Hippocampal formation (tissue), 2 donors: ENCODE data around the gene BPIFB2.

Experiments used
- DNase-seq, 2 donors: peaks; one replicate each; lab custom pipeline; 2025; lab: John Stamatoyannopoulos, UW

The BPIFB2 gene

GRCh38 chr20:33005908-33006775 lies 1.4 kb upstream of the BPIFB2 start:
- DNase-seq: no peak

- no peak for DNase-seq
These were observed 628 bp upstream of the BPIFB2 start for GRCh38 chr20:33006776-33007375.

GRCh38 chr20:33008336-33009213 lies 1.1 kb downstream of the BPIFB2 start:
- DNase-seq: no peak

- no peak for DNase-seq
These were observed 2.0 kb downstream of the BPIFB2 start for GRCh38 chr20:33009214-33010132.

GRCh38 chr20:33010133-33010504 lies 2.6 kb downstream of the BPIFB2 start:
- DNase-seq: no peak

- no peak for DNase-seq
These were observed 3.4 kb downstream of the BPIFB2 start for GRCh38 chr20:33010674-33011449.

GRCh38 chr20:33012327-33013189 lies 5.1 kb downstream of the BPIFB2 start:
- DNase-seq: no peak

- no peak for DNase-seq
These were observed 6.3 kb downstream of the BPIFB2 start for GRCh38 chr20:33013701-33014326.

GRCh38 chr20:33014336-33015113 lies 7.0 kb downstream of the BPIFB2 start:
- no peak for DNase-seq

- DNase-seq: no peak
These were observed 7.6 kb downstream of the BPIFB2 start for GRCh38 chr20:33015114-33015484.

GRCh38 chr20:33015700-33016580 lies 8.4 kb downstream of the BPIFB2 start:
- no peak for DNase-seq

- DNase-seq: no peak
These were observed 9.1 kb downstream of the BPIFB2 start for GRCh38 chr20:33016581-33017109.

- DNase-seq: no peak
These were observed 10.0 kb downstream of the BPIFB2 start for GRCh38 chr20:33017542-33017941.

GRCh38 chr20:33018169-33018931 lies 10.8 kb downstream of the BPIFB2 start:
- no peak for DNase-seq

- no peak for DNase-seq
These were observed 12.2 kb downstream of the BPIFB2 start for GRCh38 chr20:33019465-33020277.
